NB4 (cell line): ENCODE measurements around the gene GRIK4.

ENCODE experiments used
- DNase-seq: peaks from one replicate; pipeline ENCODE4 v3.0.0; 2010; ENCODE audit warnings: low read depth
- H3K4me3 ChIP-seq: one replicate; pipeline ENCODE4 v1.5.1; 2011; ENCODE audit warnings: mild to moderate bottlenecking, low read depth, low read length, moderate library complexity
- MYC ChIP-seq: IDR thresholded peaks from 2 replicates; pipeline ENCODE4 v1.6.1; 2011; ENCODE audit warnings: low read depth, low read length
- POLR2A ChIP-seq: IDR thresholded peaks from 2 replicates; pipeline ENCODE4 v1.6.1; 2011; ENCODE audit warnings: mild to moderate bottlenecking; ENCODE audit not compliant: insufficient read length; ENCODE audit errors: extremely low read depth
- TF ChIP-seq, protein P1 (sequence below): IDR thresholded peaks from one replicate; pipeline ENCODE4 v1.5.1; 2012; ENCODE audit warnings: low read depth, low read length
- TF ChIP-seq, protein P2 (sequence below): IDR thresholded peaks from 2 replicates; pipeline ENCODE4 v1.6.1; 2011; ENCODE audit warnings: low read depth, low read length

The GRIK4 gene

DNA sequence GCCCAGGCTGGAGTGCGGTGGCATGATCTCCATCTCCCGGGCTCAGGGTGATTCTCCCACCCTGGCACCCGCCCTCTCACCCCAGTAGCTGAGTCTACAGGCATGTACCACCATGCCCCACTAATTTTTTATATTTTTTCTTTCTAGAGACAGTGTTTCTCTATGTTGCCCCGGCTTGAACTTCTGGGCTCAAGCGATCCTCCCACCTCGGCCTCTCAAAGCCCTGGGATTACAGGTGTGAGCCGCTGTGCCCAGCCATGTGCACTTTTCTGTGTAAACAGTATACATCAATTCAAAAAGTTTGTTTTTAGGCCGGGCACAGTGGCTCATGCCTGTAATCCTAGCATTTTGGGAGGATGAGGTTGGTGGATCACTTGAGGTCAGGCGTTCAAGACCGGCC lies 14.7 kb downstream of the GRIK4 start:
- TF ChIP-seq POLR2A (no peak), MYC (no peak)
- TF ChIP-seq, protein P1, sequence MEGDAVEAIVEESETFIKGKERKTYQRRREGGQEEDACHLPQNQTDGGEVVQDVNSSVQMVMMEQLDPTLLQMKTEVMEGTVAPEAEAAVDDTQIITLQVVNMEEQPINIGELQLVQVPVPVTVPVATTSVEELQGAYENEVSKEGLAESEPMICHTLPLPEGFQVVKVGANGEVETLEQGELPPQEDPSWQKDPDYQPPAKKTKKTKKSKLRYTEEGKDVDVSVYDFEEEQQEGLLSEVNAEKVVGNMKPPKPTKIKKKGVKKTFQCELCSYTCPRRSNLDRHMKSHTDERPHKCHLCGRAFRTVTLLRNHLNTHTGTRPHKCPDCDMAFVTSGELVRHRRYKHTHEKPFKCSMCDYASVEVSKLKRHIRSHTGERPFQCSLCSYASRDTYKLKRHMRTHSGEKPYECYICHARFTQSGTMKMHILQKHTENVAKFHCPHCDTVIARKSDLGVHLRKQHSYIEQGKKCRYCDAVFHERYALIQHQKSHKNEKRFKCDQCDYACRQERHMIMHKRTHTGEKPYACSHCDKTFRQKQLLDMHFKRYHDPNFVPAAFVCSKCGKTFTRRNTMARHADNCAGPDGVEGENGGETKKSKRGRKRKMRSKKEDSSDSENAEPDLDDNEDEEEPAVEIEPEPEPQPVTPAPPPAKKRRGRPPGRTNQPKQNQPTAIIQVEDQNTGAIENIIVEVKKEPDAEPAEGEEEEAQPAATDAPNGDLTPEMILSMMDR = no peak
- TF ChIP-seq, protein P2, sequence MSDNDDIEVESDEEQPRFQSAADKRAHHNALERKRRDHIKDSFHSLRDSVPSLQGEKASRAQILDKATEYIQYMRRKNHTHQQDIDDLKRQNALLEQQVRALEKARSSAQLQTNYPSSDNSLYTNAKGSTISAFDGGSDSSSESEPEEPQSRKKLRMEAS = no peak
- DNase-seq = no peak
- no peak overlapping the region for H3K4me3 ChIP-seq

DNA sequence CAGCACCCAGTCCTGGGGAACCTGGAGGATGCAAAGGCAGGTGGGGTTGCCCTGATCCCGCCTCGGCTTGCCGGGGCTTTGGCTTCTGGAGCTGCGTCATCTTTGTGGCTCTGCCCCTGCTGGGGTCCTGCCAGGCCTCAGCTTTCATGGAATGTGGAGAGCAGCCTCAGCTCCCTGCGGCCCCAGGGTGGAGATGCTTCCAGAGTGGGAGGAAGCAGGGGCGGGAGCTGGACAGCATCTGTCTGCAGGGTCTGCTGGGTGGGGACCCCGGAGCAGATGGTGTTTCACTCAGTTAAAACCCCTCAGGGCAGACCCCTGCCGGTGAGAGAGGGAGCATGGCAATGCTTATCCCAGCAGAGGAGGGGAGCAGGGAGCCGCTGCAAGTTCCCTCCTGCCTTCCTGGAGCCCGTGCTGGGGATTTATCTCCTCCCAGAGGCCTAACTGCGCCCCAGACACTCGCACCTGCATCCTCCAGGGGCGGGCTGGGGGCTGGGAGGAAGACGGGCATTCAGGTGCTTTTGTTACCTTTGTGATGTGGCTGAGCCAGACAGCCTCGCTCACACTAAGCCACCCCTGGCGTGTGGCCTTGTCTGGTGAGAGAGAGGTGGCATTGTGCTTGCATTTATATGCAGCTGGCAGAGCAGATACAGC lies 15.7 kb downstream of the GRIK4 start:
- TF ChIP-seq, protein P2 = no peak
- no peak for TF ChIP-seq POLR2A
- TF ChIP-seq, protein P1 = no peak
- TF ChIP-seq MYC = no peak
- H3K4me3 ChIP-seq = no peak overlapping the region
- DNase-seq = no peak

DNA sequence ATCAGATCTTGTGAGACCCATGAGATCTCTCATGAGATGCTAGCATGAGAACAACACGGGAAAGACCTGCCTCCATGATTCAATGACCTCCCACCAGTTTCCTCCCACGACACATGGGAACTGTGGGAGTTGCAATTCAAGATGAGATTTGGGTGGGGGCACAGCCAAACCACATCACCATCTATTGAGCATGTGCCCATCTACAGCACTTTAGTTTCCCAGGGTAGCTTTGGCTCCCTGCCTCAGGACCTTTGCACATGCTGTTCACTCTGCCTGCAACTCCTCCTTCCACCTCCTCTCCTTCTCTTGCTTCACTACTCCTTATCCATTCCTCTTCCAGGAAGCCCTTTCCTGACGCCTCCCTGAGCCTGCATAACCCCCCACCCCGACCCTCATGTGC lies 17.2 kb downstream of the GRIK4 start:
- no peak for TF ChIP-seq MYC
- no peak for TF ChIP-seq POLR2A
- TF ChIP-seq, protein P1 = no peak
- TF ChIP-seq, protein P2 = no peak
- no peak for DNase-seq
- H3K4me3 ChIP-seq = no peak overlapping the region

DNA sequence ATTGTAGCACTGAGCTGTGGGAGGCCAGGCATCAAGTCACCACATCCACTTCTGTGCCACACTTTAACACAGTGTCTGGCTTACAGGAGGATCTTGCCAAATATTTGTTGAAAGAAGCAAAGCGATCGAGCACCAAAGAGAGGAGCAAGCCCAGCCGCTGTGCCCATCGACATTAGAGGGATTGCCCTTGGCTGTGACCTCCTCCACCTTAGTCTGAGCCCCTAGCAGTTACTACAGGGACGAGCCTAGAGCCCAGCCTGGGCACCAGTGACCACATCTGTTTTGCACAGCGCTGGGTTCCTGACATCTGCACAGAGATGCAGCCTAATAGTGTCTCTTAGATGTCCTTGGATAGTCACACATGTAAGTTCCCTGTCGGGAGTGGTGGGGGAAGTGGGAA lies 17.7 kb downstream of the GRIK4 start:
- no peak for DNase-seq
- no peak for TF ChIP-seq MYC
- no peak overlapping the region for H3K4me3 ChIP-seq

DNA sequence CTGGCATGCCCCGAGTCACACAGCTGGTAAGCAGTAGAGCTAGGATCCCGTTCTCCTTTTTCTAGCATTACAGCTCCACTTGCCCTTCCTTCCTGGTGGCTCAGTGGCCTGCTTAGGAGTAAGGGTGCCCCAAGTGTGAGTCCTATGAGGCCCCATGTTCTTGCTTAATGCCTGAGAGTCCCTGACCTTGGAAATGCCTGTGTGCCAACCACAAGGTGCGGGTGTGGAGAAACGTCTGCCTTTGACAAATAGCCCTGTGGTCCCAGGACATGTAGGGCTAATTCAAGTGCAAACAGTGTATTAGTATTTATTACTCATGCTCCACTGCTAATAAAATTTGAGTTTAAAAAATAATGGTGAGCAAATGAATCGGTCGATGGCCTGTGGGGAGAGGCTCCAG lies 18.4 kb downstream of the GRIK4 start:
- no peak for TF ChIP-seq POLR2A
- TF ChIP-seq, protein P1 = no peak
- TF ChIP-seq MYC = no peak
- TF ChIP-seq, protein P2 = no peak
- H3K4me3 ChIP-seq = no peak overlapping the region
- no peak for DNase-seq

DNA sequence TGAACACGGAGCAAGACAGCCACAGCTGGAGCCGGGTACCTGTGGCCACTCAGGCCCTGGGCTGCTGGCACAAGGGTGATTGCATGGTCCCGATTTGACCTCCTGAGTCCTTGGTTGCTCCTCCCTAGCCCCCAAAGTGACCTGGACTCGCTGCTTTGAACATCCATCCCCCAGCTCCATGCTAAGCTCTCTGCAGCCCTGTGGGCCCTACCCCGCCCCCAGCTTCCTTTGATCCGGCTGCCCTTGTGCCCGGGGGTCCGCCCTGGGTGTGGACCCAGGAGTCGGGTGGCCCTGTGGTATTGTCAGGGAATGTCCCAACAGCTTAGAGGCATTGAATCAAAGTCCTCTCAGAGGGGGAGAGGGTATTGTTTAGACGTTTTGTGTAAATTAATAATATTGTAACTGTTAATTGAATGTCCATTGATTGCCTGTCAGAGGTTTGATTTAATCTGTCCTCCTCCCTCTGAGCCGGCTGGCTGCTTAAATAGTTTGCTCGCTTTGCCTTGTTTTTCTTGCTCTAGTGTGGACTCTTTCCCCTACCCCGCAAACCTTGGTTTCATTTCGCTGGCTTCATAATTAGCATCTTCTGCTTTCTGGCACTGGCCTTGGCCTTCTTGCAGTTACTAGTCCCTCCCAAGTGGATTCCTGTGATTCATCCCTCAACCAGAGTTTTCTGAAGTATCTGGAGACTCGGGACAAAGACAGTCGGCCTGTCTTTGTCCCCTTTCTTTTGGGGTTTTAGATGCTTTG lies 20.7 kb downstream of the GRIK4 start:
- H3K4me3 ChIP-seq = no peak overlapping the region
- no peak for DNase-seq
- TF ChIP-seq MYC (no peak), POLR2A (no peak)
- TF ChIP-seq, protein P1 = no peak
- TF ChIP-seq, protein P2 = no peak
